Natural killer cell (primary cell): ENCODE results near the gene ZBTB44. TPM values are rescaled to one million over a fixed set of nuclear protein-coding genes. Genes with fewer than 3 reads are reported as not detected.

Experiments used
- ATAC-seq, 3 donors: fragments of 150-1000 bp in 2 of 3; fragments of 200-7000 bp in 1 of 3; cut with Tn5 transposase; 1 replicate in 1 of 3; 2 replicates in 2 of 3; pipeline ENCODE4 v1.10.0; 2021; ENCODE audit warnings: mild to moderate bottlenecking in 2 of 3, moderate library complexity in 2 of 3
- DNase-seq, 2 donors: peaks; one replicate each; pipeline versions ENCODE4 v3.0.0 to v3.0.0-alpha.2; 2013 to 2021; ENCODE audit warnings: mixed read lengths in 1 of 2
- H3K27ac ChIP-seq: one replicate; pipeline ENCODE4 v1.5.1; 2013; ENCODE audit warnings: mild to moderate bottlenecking, low read length
- H3K27me3 ChIP-seq: one replicate; pipeline ENCODE4 v1.6.1; 2013; ENCODE audit warnings: low read length; ENCODE audit not compliant: control insufficient read depth, insufficient read depth
- H3K36me3 ChIP-seq: one replicate; pipeline ENCODE4 v1.6.1; 2013; ENCODE audit warnings: low read length; ENCODE audit not compliant: control insufficient read depth, insufficient read depth
- H3K4me1 ChIP-seq: one replicate; pipeline ENCODE4 v1.6.1; 2013; ENCODE audit warnings: low read length; ENCODE audit not compliant: control insufficient read depth, insufficient read depth
- H3K4me3 ChIP-seq: one replicate; pipeline ENCODE4 v1.5.1; 2013; ENCODE audit warnings: low read length
- H3K9me3 ChIP-seq: one replicate; pipeline ENCODE4 v1.6.1; 2013; ENCODE audit warnings: low read length; ENCODE audit not compliant: control insufficient read depth, insufficient read depth
- H3K27ac Mint-ChIP-seq, 2 donors: one replicate each; pipeline ENCODE4 v1.8.0; 2022; ENCODE audit warnings: mild to moderate bottlenecking in 2 of 2, mixed read lengths in 2 of 2, moderate library complexity in 1 of 2
- H3K27me3 Mint-ChIP-seq, 2 donors: one replicate each; pipeline ENCODE4 v1.8.0; 2022; ENCODE audit warnings: low read depth in 2 of 2, mixed read lengths in 2 of 2
- H3K36me3 Mint-ChIP-seq: one replicate; pipeline ENCODE4 v1.8.0; 2022; ENCODE audit warnings: mixed read lengths
- H3K4me1 Mint-ChIP-seq, 2 donors: one replicate each; pipeline ENCODE4 v1.8.0; 2022; ENCODE audit warnings: mixed read lengths in 2 of 2
- H3K4me3 Mint-ChIP-seq: one replicate; pipeline ENCODE4 v1.8.0; 2022; ENCODE audit warnings: mild to moderate bottlenecking, moderate library complexity, mixed read lengths
- H3K9me3 Mint-ChIP-seq, 2 donors: one replicate each; pipeline ENCODE4 v1.8.0; 2022; ENCODE audit warnings: mixed read lengths in 2 of 2
- WGBS: methylation state at CpG from one replicate; pipeline ENCODE4 v1.1.7; 2013; ENCODE audit warnings: missing lambda C conversion rate; ENCODE audit not compliant: insufficient coverage; 5-methylcytosine and 5-hydroxymethylcytosine counted together
- intact Hi-C: fragments of 100-400 bp; cut with micrococcal nuclease; formaldehyde crosslinking; loops from one replicate; pipeline ENCODE4 v1.14.2; 2022
- total RNA-seq, 4 donors: library from RNA; stranded (reverse); fragments of 120-200 nt in 1 of 4; gene quantifications; one replicate each; pipeline versions ENCODE4 v1.2.3 to v1.2.4, GENCODE V29; 2013 to 2022
- TF ChIP-seq, protein P1 (sequence below): fragments of 200-600 bp; IDR thresholded peaks from one replicate; pipeline ENCODE4 v1.8.0; 2022; ENCODE audit warnings: antibody characterized with exemption

ZBTB44 gene
- total RNA-seq, 3 donors from 2014 or later (not counting 1 experiment from before 2014, with no cell fraction given): 103 to 131 (median 105) TPM

DNA sequence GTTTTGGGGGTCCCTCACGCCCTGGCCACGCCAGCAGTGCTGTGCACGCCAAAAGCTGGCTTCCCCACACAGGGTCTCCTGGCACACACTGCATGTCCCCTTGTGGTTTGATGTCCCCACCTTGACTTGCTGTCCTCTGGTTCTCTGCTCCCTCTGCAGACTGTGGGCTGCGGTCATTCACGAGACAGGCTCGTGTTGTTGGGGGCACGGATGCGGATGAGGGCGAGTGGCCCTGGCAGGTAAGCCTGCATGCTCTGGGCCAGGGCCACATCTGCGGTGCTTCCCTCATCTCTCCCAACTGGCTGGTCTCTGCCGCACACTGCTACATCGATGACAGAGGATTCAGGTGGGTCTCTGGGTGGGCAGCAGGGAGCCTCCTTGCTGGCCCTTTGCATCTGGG is 114.9 kb downstream of the ZBTB44 start:
- no peak for ATAC-seq

DNA sequence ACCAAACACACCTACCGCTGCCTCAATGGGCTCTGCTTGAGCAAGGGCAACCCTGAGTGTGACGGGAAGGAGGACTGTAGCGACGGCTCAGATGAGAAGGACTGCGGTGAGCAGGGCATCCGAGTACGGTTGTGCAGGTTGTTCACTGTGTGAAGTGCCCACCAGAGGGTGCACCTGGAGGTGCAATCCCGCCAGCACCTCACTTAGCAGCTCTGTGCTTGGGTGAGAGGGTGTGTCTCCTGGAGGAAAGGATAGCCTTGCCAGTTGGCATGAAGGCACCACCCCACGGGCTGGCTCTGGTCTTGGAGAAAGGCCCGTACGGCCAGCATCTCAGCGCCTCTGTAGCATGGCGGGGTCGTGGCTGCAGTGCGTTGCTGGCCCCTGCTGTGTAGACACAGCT is 115.8 kb downstream of the ZBTB44 start:
- Histone ChIP-seq H3K27me3 (no peaks in the 10 kb centered on the region), H3K4me1 (peaks cover 5% of the 10 kb centered on the region), H3K36me3 (no peaks in the 10 kb centered on the region), H3K4me3 (no peak overlapping the region), H3K9me3 (no peaks in the 10 kb centered on the region), H3K27ac (no peak overlapping the region)
- 94% methylated on average over 15 of the region's 15 CpGs for WGBS
- DNase-seq: no peak
- Mint-ChIP-seq H3K4me3 (no peak overlapping the region), H3K9me3 (no peaks in the 10 kb centered on the region), H3K36me3 (no peaks in the 10 kb centered on the region), H3K27ac (no peak overlapping the region), H3K27me3 (peaks cover 0 to 3% of the 10 kb centered on the region in 2 donors), H3K4me1 (peaks cover 0 to 6% of the 10 kb centered on the region in 2 donors)
- TF ChIP-seq, protein P1, sequence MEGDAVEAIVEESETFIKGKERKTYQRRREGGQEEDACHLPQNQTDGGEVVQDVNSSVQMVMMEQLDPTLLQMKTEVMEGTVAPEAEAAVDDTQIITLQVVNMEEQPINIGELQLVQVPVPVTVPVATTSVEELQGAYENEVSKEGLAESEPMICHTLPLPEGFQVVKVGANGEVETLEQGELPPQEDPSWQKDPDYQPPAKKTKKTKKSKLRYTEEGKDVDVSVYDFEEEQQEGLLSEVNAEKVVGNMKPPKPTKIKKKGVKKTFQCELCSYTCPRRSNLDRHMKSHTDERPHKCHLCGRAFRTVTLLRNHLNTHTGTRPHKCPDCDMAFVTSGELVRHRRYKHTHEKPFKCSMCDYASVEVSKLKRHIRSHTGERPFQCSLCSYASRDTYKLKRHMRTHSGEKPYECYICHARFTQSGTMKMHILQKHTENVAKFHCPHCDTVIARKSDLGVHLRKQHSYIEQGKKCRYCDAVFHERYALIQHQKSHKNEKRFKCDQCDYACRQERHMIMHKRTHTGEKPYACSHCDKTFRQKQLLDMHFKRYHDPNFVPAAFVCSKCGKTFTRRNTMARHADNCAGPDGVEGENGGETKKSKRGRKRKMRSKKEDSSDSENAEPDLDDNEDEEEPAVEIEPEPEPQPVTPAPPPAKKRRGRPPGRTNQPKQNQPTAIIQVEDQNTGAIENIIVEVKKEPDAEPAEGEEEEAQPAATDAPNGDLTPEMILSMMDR: no peak
- intact Hi-C loops: no loop called here
- ATAC-seq: no peak

More for the DNA sequence above, 114.9 kb downstream of the ZBTB44 start:
- no peaks in the 10 kb centered on the region for H3K9me3 Mint-ChIP-seq
- H3K36me3 ChIP-seq: no peaks in the 10 kb centered on the region
- H3K27ac Mint-ChIP-seq: no peak overlapping the region
- H3K9me3 ChIP-seq: no peaks in the 10 kb centered on the region
- H3K4me1 Mint-ChIP-seq: peaks cover 0 to 6% of the 10 kb centered on the region in 2 donors
- TF ChIP-seq, protein P1: no peak
- WGBS: 81% methylated on average over 12 of the region's 12 CpGs
- H3K27me3 Mint-ChIP-seq: peaks cover 0 to 3% of the 10 kb centered on the region in 2 donors
- peaks cover 5% of the 10 kb centered on the region for H3K4me1 ChIP-seq
- no peak for DNase-seq
- intact Hi-C loops: no loop called here
- H3K36me3 Mint-ChIP-seq: no peaks in the 10 kb centered on the region
- no peak overlapping the region for H3K4me3 Mint-ChIP-seq
- H3K4me3 ChIP-seq: no peak overlapping the region
- no peaks in the 10 kb centered on the region for H3K27me3 ChIP-seq
- no peak overlapping the region for H3K27ac ChIP-seq

DNA sequence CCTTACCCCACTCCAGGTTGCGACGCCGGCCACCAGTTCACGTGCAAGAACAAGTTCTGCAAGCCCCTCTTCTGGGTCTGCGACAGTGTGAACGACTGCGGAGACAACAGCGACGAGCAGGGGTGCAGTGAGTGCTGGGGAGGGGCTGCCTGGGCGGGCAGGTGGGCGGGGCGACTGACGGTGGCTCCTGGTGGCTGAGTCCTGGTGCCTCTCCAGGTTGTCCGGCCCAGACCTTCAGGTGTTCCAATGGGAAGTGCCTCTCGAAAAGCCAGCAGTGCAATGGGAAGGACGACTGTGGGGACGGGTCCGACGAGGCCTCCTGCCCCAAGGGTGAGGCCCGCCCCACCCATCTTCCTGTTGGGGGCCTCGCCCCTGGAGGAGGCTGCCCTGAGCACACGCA is 116.4 kb downstream of the ZBTB44 start:
- Histone ChIP-seq H3K4me1 (peaks cover 5% of the 10 kb centered on the region), H3K4me3 (no peak overlapping the region), H3K36me3 (no peaks in the 10 kb centered on the region), H3K27ac (no peak overlapping the region), H3K27me3 (no peaks in the 10 kb centered on the region), H3K9me3 (no peaks in the 10 kb centered on the region)
- intact Hi-C loops: no loop called here
- Mint-ChIP-seq H3K4me1 (peaks cover 0 to 3% of the 10 kb centered on the region in 2 donors), H3K27ac (no peak overlapping the region), H3K36me3 (no peaks in the 10 kb centered on the region), H3K27me3 (peaks cover 0 to 1% of the 10 kb centered on the region in 2 donors), H3K4me3 (no peak overlapping the region), H3K9me3 (no peaks in the 10 kb centered on the region)
- ATAC-seq (no peak), DNase-seq (no peak)
- TF ChIP-seq, protein P1: no peak
- 90% methylated on average over 22 of the region's 22 CpGs for WGBS

DNA sequence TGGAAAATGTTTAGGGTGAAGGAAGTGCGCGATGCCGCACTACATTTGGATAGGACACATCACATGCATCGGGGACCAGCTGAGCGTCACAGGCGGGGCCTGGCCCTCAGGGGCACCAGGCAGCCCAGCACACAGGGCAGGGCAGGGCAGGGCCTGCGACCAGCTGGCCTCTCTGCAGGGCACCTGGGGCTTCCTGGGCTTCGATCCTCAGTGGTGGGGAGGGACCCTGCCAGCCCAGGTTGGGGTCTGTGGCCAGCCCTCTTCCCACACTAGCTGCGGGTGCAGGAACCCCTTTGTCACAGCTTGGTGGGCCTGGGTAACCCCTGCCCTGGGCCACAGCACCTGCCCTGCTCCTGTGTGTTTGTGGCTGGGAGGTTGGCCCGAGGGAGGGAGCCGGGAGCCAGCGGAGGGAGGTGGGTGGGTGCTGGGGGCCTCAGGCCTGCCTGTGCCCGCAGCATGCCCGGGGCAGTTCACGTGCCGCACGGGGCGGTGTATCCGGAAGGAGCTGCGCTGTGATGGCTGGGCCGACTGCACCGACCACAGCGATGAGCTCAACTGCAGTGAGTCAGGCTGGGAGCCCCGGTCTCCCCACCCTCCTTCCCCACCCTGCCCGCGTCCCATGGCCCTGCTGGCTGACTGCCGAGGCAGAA is 117.2 kb downstream of the ZBTB44 start:
- H3K27me3 Mint-ChIP-seq: no peaks in the 10 kb centered on the region
- 93% methylated on average over 24 of the region's 27 CpGs for WGBS
- H3K36me3 ChIP-seq: no peaks in the 10 kb centered on the region

More for the DNA sequence above, 117.2 kb downstream of the ZBTB44 start:
- intact Hi-C loops: no loop called here
- Histone ChIP-seq H3K4me1 (peaks cover 4% of the 10 kb centered on the region), H3K9me3 (no peaks in the 10 kb centered on the region), H3K27ac (no peak overlapping the region), H3K27me3 (no peaks in the 10 kb centered on the region), H3K4me3 (no peak overlapping the region)
- DNase-seq: no peak
- Mint-ChIP-seq H3K27ac (no peak overlapping the region), H3K36me3 (no peaks in the 10 kb centered on the region), H3K9me3 (no peaks in the 10 kb centered on the region), H3K4me1 (no peaks in the 10 kb centered on the region), H3K4me3 (no peak overlapping the region)
- TF ChIP-seq, protein P1: no peak
- ATAC-seq: no peak
